HCT116 (cell line): ENCODE data around the gene ANKRD49.
"Not testable (repeated sequence)": the region's sequence is repeated elsewhere in the genome, so short reads cannot be mapped to it uniquely, and the experiment has no call there.

Source experiments
- MAX ChIP-seq: IDR thresholded peaks from 2 replicates; pipeline ENCODE4 v1.6.1; 2012
- POLR2AphosphoS5 ChIP-seq: IDR thresholded peaks from 2 replicates; pipeline ENCODE4 v1.6.1; 2011; ENCODE audit warnings: mild to moderate bottlenecking, low read depth, low read length, moderate library complexity
- SRF ChIP-seq: IDR thresholded peaks from 2 replicates; pipeline ENCODE4 v1.6.1; 2012; ENCODE audit warnings: low read depth
- TF ChIP-seq, protein P1 (sequence below): IDR thresholded peaks from 2 replicates; pipeline ENCODE4 v1.6.1; 2012
- TF ChIP-seq, protein P2 (sequence below), 3 experiments: fragments of 200-600 bp in 1 of 3; sonication (generic) in 1 of 3; IDR thresholded peaks in 2 of 3; conservative IDR thresholded peaks in 1 of 3; 2 replicates each; pipeline ENCODE4 v1.5.1; 2012 to 2017; ENCODE audit warnings: low read depth in 2 of 3, low read length in 2 of 3, antibody characterized with exemption in 1 of 3, borderline replicate concordance in 1 of 3, control low read depth in 1 of 3, mild to moderate bottlenecking in 1 of 3, mixed read lengths in 1 of 3, mixed run types in 1 of 3, moderate library complexity in 1 of 3; ENCODE audit not compliant: insufficient read depth in 1 of 3

GRCh38 chr11:94506513-94506912, 12.7 kb downstream of the ANKRD49 start:
- TF ChIP-seq, protein P1, sequence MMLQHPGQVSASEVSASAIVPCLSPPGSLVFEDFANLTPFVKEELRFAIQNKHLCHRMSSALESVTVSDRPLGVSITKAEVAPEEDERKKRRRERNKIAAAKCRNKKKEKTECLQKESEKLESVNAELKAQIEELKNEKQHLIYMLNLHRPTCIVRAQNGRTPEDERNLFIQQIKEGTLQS: not testable (repeated sequence)
- TF ChIP-seq, protein P2, sequence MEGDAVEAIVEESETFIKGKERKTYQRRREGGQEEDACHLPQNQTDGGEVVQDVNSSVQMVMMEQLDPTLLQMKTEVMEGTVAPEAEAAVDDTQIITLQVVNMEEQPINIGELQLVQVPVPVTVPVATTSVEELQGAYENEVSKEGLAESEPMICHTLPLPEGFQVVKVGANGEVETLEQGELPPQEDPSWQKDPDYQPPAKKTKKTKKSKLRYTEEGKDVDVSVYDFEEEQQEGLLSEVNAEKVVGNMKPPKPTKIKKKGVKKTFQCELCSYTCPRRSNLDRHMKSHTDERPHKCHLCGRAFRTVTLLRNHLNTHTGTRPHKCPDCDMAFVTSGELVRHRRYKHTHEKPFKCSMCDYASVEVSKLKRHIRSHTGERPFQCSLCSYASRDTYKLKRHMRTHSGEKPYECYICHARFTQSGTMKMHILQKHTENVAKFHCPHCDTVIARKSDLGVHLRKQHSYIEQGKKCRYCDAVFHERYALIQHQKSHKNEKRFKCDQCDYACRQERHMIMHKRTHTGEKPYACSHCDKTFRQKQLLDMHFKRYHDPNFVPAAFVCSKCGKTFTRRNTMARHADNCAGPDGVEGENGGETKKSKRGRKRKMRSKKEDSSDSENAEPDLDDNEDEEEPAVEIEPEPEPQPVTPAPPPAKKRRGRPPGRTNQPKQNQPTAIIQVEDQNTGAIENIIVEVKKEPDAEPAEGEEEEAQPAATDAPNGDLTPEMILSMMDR (IDR thresholded peaks at IDR 0.05 in 2 of 3, conservative IDR thresholded peaks at IDR 0.05 in 1 of 3; ENCODE audit: borderline replicate concordance in 1 of 3, insufficient read depth in 1 of 3, low read depth in 2 of 3, low read length in 2 of 3): not testable (repeated sequence)
- TF ChIP-seq POLR2AphosphoS5, MAX, SRF: not testable (repeated sequence)
